Measurements from ENCODE around the gene BCOR. TPM values are rescaled to one million over a fixed set of nuclear protein-coding genes. Genes with fewer than 3 reads are reported as not detected.

Gene BCOR
- total and polyA plus RNA-seq, 2 donors (not counting 1 experiment from before 2014, with no cell fraction given), result 3.0 to 5.8 TPM

DNA sequence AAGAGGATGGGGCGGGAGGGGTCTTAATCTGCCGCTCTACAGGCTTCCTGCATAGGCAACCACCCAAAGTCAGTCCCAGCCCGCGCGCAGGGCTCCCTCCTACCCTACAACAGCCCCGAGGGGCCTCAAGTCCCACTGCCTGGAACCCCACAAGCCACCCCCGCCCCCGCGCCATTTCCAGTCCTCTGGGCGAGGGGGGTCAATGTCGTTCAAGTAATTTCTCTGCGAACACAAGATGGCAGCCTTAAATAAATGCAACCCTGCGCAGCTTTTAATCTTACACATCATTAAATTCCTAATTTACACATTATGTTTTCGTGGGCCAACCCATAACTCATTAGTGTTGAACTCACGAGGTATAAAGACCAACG lies 92.9 kb downstream of the BCOR start:
- Histone ChIP-seq H3K4me1 (ENCODE audit: control insufficient read depth, extremely low read depth, insufficient read depth, low read length) (no peaks in the 10 kb centered on the region), H2AFZ (ENCODE audit: low read length) (no peak overlapping the region), H4K20me1 (ENCODE audit: control insufficient read depth, extremely low read depth, insufficient read depth, low read length) (no peaks in the 10 kb centered on the region), H3K27me3 (ENCODE audit: control insufficient read depth, insufficient read depth, low read length) (no peaks in the 10 kb centered on the region), H3K9ac (ENCODE audit: insufficient read depth, low read length) (no peak overlapping the region), H3K4me2 (ENCODE audit: extremely low read depth, insufficient read depth, low read length) (no peak overlapping the region), H3K4me3 (replicated peaks in 1 of 4; ENCODE audit: control extremely low read depth in 1 of 4, insufficient read depth in 1 of 4, low read depth in 3 of 4, low read length in 4 of 4) (no peak overlapping the region), H3K27ac (ENCODE audit: insufficient read depth, low read length) (no peak overlapping the region), H3K79me2 (ENCODE audit: control insufficient read depth, insufficient read depth, low read length) (no peaks in the 10 kb centered on the region), H3K36me3 (ENCODE audit: control insufficient read depth, insufficient read depth, low read length) (no peaks in the 10 kb centered on the region), H3K9me3 (ENCODE audit: control insufficient read depth, insufficient read depth, low read depth, low read length) (no peaks in the 10 kb centered on the region)
- TF ChIP-seq EZH2 (IDR thresholded peaks at IDR 0.05; ENCODE audit: low read length, missing control alignments) (no peak), CTCF (conservative IDR thresholded peaks at IDR 0.05 in 1 of 2, IDR thresholded peaks at IDR 0.05 in 1 of 2; ENCODE audit: low read depth in 1 of 2, low read length in 2 of 2) (no peak)
- no peak for DNase-seq (ENCODE audit: low read depth in 2 of 2)

DNA sequence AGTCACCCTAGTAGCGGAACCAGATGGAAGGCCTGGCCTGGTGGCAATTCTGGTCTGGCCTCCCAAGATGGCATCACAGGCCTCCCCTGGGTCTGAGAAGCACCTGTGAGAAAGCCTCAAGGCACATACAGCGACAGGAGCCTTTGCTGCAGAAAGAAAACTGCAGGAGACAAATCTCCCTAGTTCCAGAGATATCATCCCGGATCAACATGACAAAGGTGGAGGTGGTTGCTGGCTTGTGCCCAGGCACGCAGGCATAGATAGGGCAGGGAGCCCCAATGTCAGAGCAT lies 93.6 kb downstream of the BCOR start:
- no peak overlapping the region for H3K4me3 ChIP-seq (replicated peaks in 1 of 4; ENCODE audit: control extremely low read depth in 1 of 4, insufficient read depth in 1 of 4, low read depth in 3 of 4, low read length in 4 of 4)
- H3K36me3 ChIP-seq (ENCODE audit: control insufficient read depth, insufficient read depth, low read length), result no peaks in the 10 kb centered on the region
- no peak overlapping the region for H3K27ac ChIP-seq (ENCODE audit: insufficient read depth, low read length)
- H3K4me1 ChIP-seq (ENCODE audit: control insufficient read depth, extremely low read depth, insufficient read depth, low read length), result no peaks in the 10 kb centered on the region
- no peaks in the 10 kb centered on the region for H3K27me3 ChIP-seq (ENCODE audit: control insufficient read depth, insufficient read depth, low read length)
- H4K20me1 ChIP-seq (ENCODE audit: control insufficient read depth, extremely low read depth, insufficient read depth, low read length), result no peaks in the 10 kb centered on the region
- DNase-seq (ENCODE audit: low read depth in 2 of 2), result no peak
- H3K9me3 ChIP-seq (ENCODE audit: control insufficient read depth, insufficient read depth, low read depth, low read length), result no peaks in the 10 kb centered on the region
- H3K79me2 ChIP-seq (ENCODE audit: control insufficient read depth, insufficient read depth, low read length), result no peaks in the 10 kb centered on the region
- H2AFZ ChIP-seq (ENCODE audit: low read length), result no peak overlapping the region
- no peak overlapping the region for H3K4me2 ChIP-seq (ENCODE audit: extremely low read depth, insufficient read depth, low read length)
- H3K9ac ChIP-seq (ENCODE audit: insufficient read depth, low read length), result no peak overlapping the region
- TF ChIP-seq EZH2 (IDR thresholded peaks at IDR 0.05; ENCODE audit: low read length, missing control alignments), result no peak
- TF ChIP-seq CTCF (conservative IDR thresholded peaks at IDR 0.05 in 1 of 2, IDR thresholded peaks at IDR 0.05 in 1 of 2; ENCODE audit: low read depth in 1 of 2, low read length in 2 of 2), result no peak

- no peaks in the 10 kb centered on the region for H3K9me3 ChIP-seq (ENCODE audit: control insufficient read depth, insufficient read depth, low read depth, low read length)
- H2AFZ ChIP-seq (ENCODE audit: low read length), result no peak overlapping the region
- DNase-seq (ENCODE audit: low read depth in 2 of 2), result no peak
- no peaks in the 10 kb centered on the region for H3K36me3 ChIP-seq (ENCODE audit: control insufficient read depth, insufficient read depth, low read length)
- no peak overlapping the region for H3K9ac ChIP-seq (ENCODE audit: insufficient read depth, low read length)
- no peak for TF ChIP-seq EZH2 (IDR thresholded peaks at IDR 0.05; ENCODE audit: low read length, missing control alignments)
- no peak for TF ChIP-seq CTCF (conservative IDR thresholded peaks at IDR 0.05 in 1 of 2, IDR thresholded peaks at IDR 0.05 in 1 of 2; ENCODE audit: low read depth in 1 of 2, low read length in 2 of 2)
- no peaks in the 10 kb centered on the region for H3K4me1 ChIP-seq (ENCODE audit: control insufficient read depth, extremely low read depth, insufficient read depth, low read length)
- H3K4me2 ChIP-seq (ENCODE audit: extremely low read depth, insufficient read depth, low read length), result no peak overlapping the region
- H3K27ac ChIP-seq (ENCODE audit: insufficient read depth, low read length), result no peak overlapping the region
- no peak overlapping the region for H3K4me3 ChIP-seq (replicated peaks in 1 of 4; ENCODE audit: control extremely low read depth in 1 of 4, insufficient read depth in 1 of 4, low read depth in 3 of 4, low read length in 4 of 4)
- no peaks in the 10 kb centered on the region for H4K20me1 ChIP-seq (ENCODE audit: control insufficient read depth, extremely low read depth, insufficient read depth, low read length)
- no peaks in the 10 kb centered on the region for H3K79me2 ChIP-seq (ENCODE audit: control insufficient read depth, insufficient read depth, low read length)
- no peaks in the 10 kb centered on the region for H3K27me3 ChIP-seq (ENCODE audit: control insufficient read depth, insufficient read depth, low read length)
These were observed 94.1 kb downstream of the BCOR start for GRCh38 chrX:40003428-40004245.

Measured in fibroblast of lung (primary cell).